ENCODE measurements around the gene PAX6. TPM values are rescaled to one million over a fixed set of nuclear protein-coding genes. Genes with fewer than 3 reads are reported as not detected.

Gene PAX6
- polyA plus RNA-seq, 1 donor (not counting 4 experiments of a cell fraction or from before 2014, with no cell fraction given), result 0.12 TPM

- no peaks in the 10 kb centered on the region for H3K79me2 ChIP-seq (ENCODE audit: control insufficient read depth, insufficient read depth, low read length)
- FAIRE-seq (no peak), DNase-seq (ENCODE audit: low read depth, low spot score) (no peak)
- no peak for TF ChIP-seq CTCF (optimal IDR thresholded peaks at IDR 0.05 in 1 of 3, IDR thresholded peaks at IDR 0.05 in 1 of 3, conservative IDR thresholded peaks at IDR 0.05 in 1 of 3; ENCODE audit: extremely low read depth in 1 of 3, insufficient read depth in 2 of 3, low read length in 3 of 3)
- no peak for TF ChIP-seq EZH2 (IDR thresholded peaks at IDR 0.05; ENCODE audit: low read length)
- H3K4me2 ChIP-seq (ENCODE audit: control insufficient read depth, extremely low read depth, insufficient read depth, low read depth, low read length), result peak overlapping the region; percentile 67
- H3K27ac ChIP-seq (ENCODE audit: control insufficient read depth, insufficient read depth, low read length), result no peak overlapping the region
- H3K9me3 ChIP-seq (ENCODE audit: control insufficient read depth, low read depth, low read length), result no peaks in the 10 kb centered on the region
- H3K9me1 ChIP-seq (ENCODE audit: control insufficient read depth, extremely low read depth, insufficient read depth, low read length), result no peaks in the 10 kb centered on the region
- H3K4me3 ChIP-seq (ENCODE audit: control insufficient read depth in 2 of 3, extremely low read depth in 1 of 3, insufficient read depth in 2 of 3, low read depth in 1 of 3, low read length in 3 of 3), result peak overlapping the region; percentile 3 to 39 (median 29)
- no peaks in the 10 kb centered on the region for H3K36me3 ChIP-seq (ENCODE audit: control insufficient read depth in 2 of 2, extremely low read depth in 1 of 2, insufficient read depth in 2 of 2, low read length in 2 of 2)
- H3K4me1 ChIP-seq (ENCODE audit: control insufficient read depth, extremely low read depth, insufficient read depth, low read length), result peaks cover 30% of the 10 kb centered on the region
- H2AFZ ChIP-seq (ENCODE audit: control insufficient read depth, low read length), result no peak overlapping the region
- peaks cover 6% of the 10 kb centered on the region for H4K20me1 ChIP-seq (ENCODE audit: control insufficient read depth, extremely low read depth, insufficient read depth, low read length)
- peaks cover 100% of the 10 kb centered on the region for H3K27me3 ChIP-seq (ENCODE audit: control insufficient read depth, extremely low read depth, insufficient read depth, low read length)
- dilution Hi-C loops (cut with MboI; ENCODE audit: extremely low pct_ligation_motif_present, low sequenced_read_pairs), result no loop called here
- H3K9ac ChIP-seq (ENCODE audit: control insufficient read depth, extremely low read depth, insufficient read depth, low read length), result no peak overlapping the region
Measured at GRCh38 chr11:31816468-31817053, 5.4 kb upstream of the PAX6 start.

GRCh38 chr11:31815711-31816467 lies 4.8 kb upstream of the PAX6 start:
- peaks cover 100% of the 10 kb centered on the region for H3K27me3 ChIP-seq (ENCODE audit: control insufficient read depth, extremely low read depth, insufficient read depth, low read length)
- no peak for DNase-seq (ENCODE audit: low read depth, low spot score)
- no peak overlapping the region for H3K27ac ChIP-seq (ENCODE audit: control insufficient read depth, insufficient read depth, low read length)
- no peak for TF ChIP-seq CTCF (optimal IDR thresholded peaks at IDR 0.05 in 1 of 3, IDR thresholded peaks at IDR 0.05 in 1 of 3, conservative IDR thresholded peaks at IDR 0.05 in 1 of 3; ENCODE audit: extremely low read depth in 1 of 3, insufficient read depth in 2 of 3, low read length in 3 of 3)
- peak; percentile 86 for TF ChIP-seq EZH2 (IDR thresholded peaks at IDR 0.05; ENCODE audit: low read length)
- no peaks in the 10 kb centered on the region for H3K36me3 ChIP-seq (ENCODE audit: control insufficient read depth in 2 of 2, extremely low read depth in 1 of 2, insufficient read depth in 2 of 2, low read length in 2 of 2)
- H3K9ac ChIP-seq (ENCODE audit: control insufficient read depth, extremely low read depth, insufficient read depth, low read length), result no peak overlapping the region
- H3K79me2 ChIP-seq (ENCODE audit: control insufficient read depth, insufficient read depth, low read length), result no peaks in the 10 kb centered on the region
- no peaks in the 10 kb centered on the region for H3K9me1 ChIP-seq (ENCODE audit: control insufficient read depth, extremely low read depth, insufficient read depth, low read length)
- dilution Hi-C loops (cut with MboI; ENCODE audit: extremely low pct_ligation_motif_present, low sequenced_read_pairs), result no loop called here
- H4K20me1 ChIP-seq (ENCODE audit: control insufficient read depth, extremely low read depth, insufficient read depth, low read length), result peaks cover 6% of the 10 kb centered on the region
- H3K9me3 ChIP-seq (ENCODE audit: control insufficient read depth, low read depth, low read length), result no peaks in the 10 kb centered on the region
- H3K4me1 ChIP-seq (ENCODE audit: control insufficient read depth, extremely low read depth, insufficient read depth, low read length), result peaks cover 35% of the 10 kb centered on the region
- FAIRE-seq, result no peak
- H2AFZ ChIP-seq (ENCODE audit: control insufficient read depth, low read length), result no peak overlapping the region
- peak overlapping the region; percentile 48 for H3K4me2 ChIP-seq (ENCODE audit: control insufficient read depth, extremely low read depth, insufficient read depth, low read depth, low read length)
- peak overlapping the region in 1 of 3 experiments; percentile 43 for H3K4me3 ChIP-seq (ENCODE audit: control insufficient read depth in 2 of 3, extremely low read depth in 1 of 3, insufficient read depth in 2 of 3, low read depth in 1 of 3, low read length in 3 of 3)

All from keratinocyte (primary cell).